H9 (cell line): ENCODE data around the gene MYO5B. TPM values are rescaled to one million over a fixed set of nuclear protein-coding genes. Genes with fewer than 3 reads are reported as not detected.

Experiments
- DNase-seq: peaks from one replicate; pipeline ENCODE4 v3.0.0-alpha.2; 2017
- H2AFZ ChIP-seq: one replicate; pipeline ENCODE4 v1.6.1; 2013; ENCODE audit warnings: mild to moderate bottlenecking, low read length, control low read depth, moderate library complexity
- H2AK5ac ChIP-seq: 2 replicates; pipeline ENCODE4 v1.6.1; 2013; ENCODE audit warnings: low read length, control low read depth, mixed read lengths; ENCODE audit not compliant: insufficient read length
- H2BK120ac ChIP-seq: one replicate; pipeline ENCODE4 v1.6.1; 2013; ENCODE audit warnings: low read depth, mild to moderate bottlenecking, low read length, control low read depth, inconsistent platforms; ENCODE audit not compliant: poor library complexity, severe bottlenecking
- H2BK12ac ChIP-seq: 2 replicates; pipeline ENCODE4 v1.6.1; 2013; ENCODE audit warnings: low read length, control low read depth, mixed read lengths, low read depth; ENCODE audit not compliant: insufficient read length
- H2BK15ac ChIP-seq: 2 replicates; pipeline ENCODE4 v1.6.1; 2013; ENCODE audit warnings: low read depth, low read length, control low read depth
- H2BK20ac ChIP-seq: one replicate; pipeline ENCODE4 v1.6.1; 2013; ENCODE audit warnings: low read depth, mild to moderate bottlenecking, low read length, control low read depth, inconsistent platforms; ENCODE audit not compliant: poor library complexity, severe bottlenecking
- H2BK5ac ChIP-seq: 2 replicates; pipeline ENCODE4 v1.6.1; 2013; ENCODE audit warnings: low read length, control low read depth, mixed read lengths; ENCODE audit not compliant: insufficient read length
- H3K14ac ChIP-seq: 2 replicates; pipeline ENCODE4 v1.6.1; 2013; ENCODE audit warnings: low read length, control low read depth; ENCODE audit not compliant: insufficient read depth
- H3K18ac ChIP-seq: 2 replicates; pipeline ENCODE4 v1.6.1; 2013; ENCODE audit warnings: low read depth, mild to moderate bottlenecking, mixed read lengths, low read length, control low read depth; ENCODE audit not compliant: insufficient read length
- H3K23ac ChIP-seq: 2 replicates; pipeline ENCODE4 v1.6.1; 2013; ENCODE audit warnings: low read length, control low read depth, mixed read lengths, low read depth; ENCODE audit not compliant: insufficient read length
- H3K23me2 ChIP-seq: 2 replicates; pipeline ENCODE4 v1.6.1; 2013; ENCODE audit warnings: low read depth, mild to moderate bottlenecking, mixed read lengths, low read length, control low read depth; ENCODE audit not compliant: insufficient read length, poor library complexity, severe bottlenecking
- H3K27ac ChIP-seq: 2 replicates; pipeline ENCODE4 v1.5.1; 2013; ENCODE audit warnings: low read length, control low read depth, mixed read lengths, low read depth; ENCODE audit not compliant: insufficient read length
- H3K27me3 ChIP-seq: 2 replicates; pipeline ENCODE4 v1.6.1; 2013; ENCODE audit warnings: low read length, control low read depth, inconsistent platforms; ENCODE audit not compliant: insufficient read depth
- H3K4ac ChIP-seq: 2 replicates; pipeline ENCODE4 v1.6.1; 2013; ENCODE audit warnings: low read depth, mild to moderate bottlenecking, control low read depth, inconsistent platforms, low read length, moderate library complexity
- H3K4me1 ChIP-seq: 2 replicates; pipeline ENCODE4 v1.6.1; 2013; ENCODE audit warnings: low read length, control low read depth, inconsistent platforms; ENCODE audit not compliant: insufficient read depth
- H3K4me2 ChIP-seq: 2 replicates; pipeline ENCODE4 v1.6.1; 2013; ENCODE audit warnings: low read length, control low read depth, mixed read lengths; ENCODE audit not compliant: insufficient read length, insufficient read depth
- H3K56ac ChIP-seq: 2 replicates; pipeline ENCODE4 v1.6.1; 2013; ENCODE audit warnings: low read depth, mild to moderate bottlenecking, mixed read lengths, low read length, control low read depth; ENCODE audit not compliant: insufficient read length
- H3K79me1 ChIP-seq: 2 replicates; pipeline ENCODE4 v1.6.1; 2013; ENCODE audit warnings: low read depth, mild to moderate bottlenecking, moderate library complexity, low read length, control low read depth, inconsistent platforms; ENCODE audit not compliant: insufficient read depth, poor library complexity, severe bottlenecking
- H3K79me2 ChIP-seq: 2 replicates; pipeline ENCODE4 v1.6.1; 2013; ENCODE audit warnings: low read length, control low read depth, inconsistent platforms; ENCODE audit not compliant: insufficient read depth
- H3K9ac ChIP-seq: 2 replicates; pipeline ENCODE4 v1.6.1; 2013; ENCODE audit warnings: low read length, control low read depth, mixed read lengths; ENCODE audit not compliant: insufficient read length; ENCODE audit errors: extremely low read depth
- H3K9me3 ChIP-seq: one replicate; pipeline ENCODE4 v1.6.1; 2013; ENCODE audit warnings: low read depth, low read length, inconsistent platforms; ENCODE audit not compliant: control insufficient read depth
- H3T11ph ChIP-seq: one replicate; pipeline ENCODE4 v1.6.1; 2013; ENCODE audit warnings: mild to moderate bottlenecking, low read length, control low read depth, inconsistent platforms
- H4K20me1 ChIP-seq: one replicate; pipeline ENCODE4 v1.6.1; 2013; ENCODE audit not compliant: control insufficient read depth, insufficient read length, insufficient read depth
- H4K5ac ChIP-seq: 2 replicates; pipeline ENCODE4 v1.6.1; 2013; ENCODE audit warnings: low read depth, mild to moderate bottlenecking, mixed read lengths, low read length, control low read depth; ENCODE audit not compliant: insufficient read length
- H4K8ac ChIP-seq: replicated peaks from 2 replicates; pipeline ENCODE4 v1.6.1; 2013; ENCODE audit warnings: low read length, control low read depth, mixed read lengths, low read depth; ENCODE audit not compliant: insufficient read length
- H4K91ac ChIP-seq: 2 replicates; pipeline ENCODE4 v1.6.1; 2013; ENCODE audit warnings: low read depth, mild to moderate bottlenecking, moderate library complexity, mixed read lengths, low read length, control low read depth; ENCODE audit not compliant: insufficient read length
- H3K27ac Mint-ChIP-seq, 3 experiments: 2 replicates in 2 of 3; 3 replicates in 1 of 3; pipeline ENCODE4 v1.8.0; 2020 to 2021; ENCODE audit warnings: mixed read lengths in 3 of 3, mild to moderate bottlenecking in 1 of 3, moderate library complexity in 1 of 3
- H3K27me3 Mint-ChIP-seq: 2 replicates; pipeline ENCODE4 v1.8.0; 2021; ENCODE audit warnings: low read depth, mild to moderate bottlenecking, moderate library complexity, mixed read lengths
- H3K36me3 Mint-ChIP-seq, 3 experiments: 2 replicates in 2 of 3; 3 replicates in 1 of 3; pipeline ENCODE4 v1.8.0; 2020 to 2021; ENCODE audit warnings: low read depth in 3 of 3, mixed read lengths in 3 of 3; ENCODE audit not compliant: insufficient read depth in 1 of 3
- H3K4me1 Mint-ChIP-seq, 2 experiments: 2 replicates each; pipeline ENCODE4 v1.8.0; 2020; ENCODE audit warnings: mixed read lengths in 2 of 2
- H3K4me3 Mint-ChIP-seq, 2 experiments: 2 replicates in 1 of 2; 3 replicates in 1 of 2; pipeline ENCODE4 v1.8.0; 2020 to 2021; ENCODE audit warnings: mild to moderate bottlenecking in 2 of 2, mixed read lengths in 2 of 2, moderate library complexity in 1 of 2
- H3K9me3 Mint-ChIP-seq, 2 experiments: 2 replicates in 1 of 2; 3 replicates in 1 of 2; pipeline ENCODE4 v1.8.0; 2020; ENCODE audit warnings: mild to moderate bottlenecking in 2 of 2, mixed read lengths in 2 of 2, moderate library complexity in 1 of 2
- WGBS: extraction: QIAGEN DNeasy Blood & Tissue Kit; methylation state at CpG from one replicate; pipeline ENCODE4 v1.1.7; 2013; ENCODE audit warnings: missing lambda C conversion rate, low lambda C conversion rate, mixed read lengths; ENCODE audit not compliant: insufficient read length; ENCODE audit errors: extremely low coverage; 5-methylcytosine and 5-hydroxymethylcytosine counted together
- total RNA-seq: library from RNA; stranded (reverse); gene quantifications from 2 replicates; pipeline ENCODE4 v1.2.1, GENCODE V29; 2021
- TF ChIP-seq, protein P1 (sequence below): fragments of 200-600 bp; sonication (generic); conservative IDR thresholded peaks from 3 replicates; pipeline ENCODE4 v1.8.0; 2021; ENCODE audit warnings: antibody characterized with exemption, mild to moderate bottlenecking

The MYO5B gene
- total RNA-seq, 1 experiment from 2014 or later: 9.3 TPM

DNA sequence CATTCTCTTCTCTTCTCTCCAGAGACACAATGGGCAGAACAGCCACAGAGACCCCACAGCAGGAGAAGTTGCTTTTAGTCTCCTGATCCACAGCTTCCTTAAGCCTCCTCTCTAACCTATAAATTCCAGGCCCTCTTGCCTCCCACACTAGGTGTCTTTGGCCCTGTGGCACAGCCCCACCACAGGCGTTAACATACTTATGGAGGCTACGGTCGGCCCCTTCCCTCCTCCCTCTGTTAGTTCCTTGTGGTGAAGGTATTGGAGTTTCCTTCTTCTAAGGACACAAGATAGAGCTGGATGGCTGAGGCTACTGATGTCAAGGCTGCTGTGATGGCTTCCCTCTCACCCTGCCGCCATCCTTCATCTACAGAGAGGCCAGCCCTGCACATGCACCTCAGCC lies 258.1 kb downstream of the MYO5B start:
- H2AK5ac ChIP-seq: no peak overlapping the region
- TF ChIP-seq, protein P1, sequence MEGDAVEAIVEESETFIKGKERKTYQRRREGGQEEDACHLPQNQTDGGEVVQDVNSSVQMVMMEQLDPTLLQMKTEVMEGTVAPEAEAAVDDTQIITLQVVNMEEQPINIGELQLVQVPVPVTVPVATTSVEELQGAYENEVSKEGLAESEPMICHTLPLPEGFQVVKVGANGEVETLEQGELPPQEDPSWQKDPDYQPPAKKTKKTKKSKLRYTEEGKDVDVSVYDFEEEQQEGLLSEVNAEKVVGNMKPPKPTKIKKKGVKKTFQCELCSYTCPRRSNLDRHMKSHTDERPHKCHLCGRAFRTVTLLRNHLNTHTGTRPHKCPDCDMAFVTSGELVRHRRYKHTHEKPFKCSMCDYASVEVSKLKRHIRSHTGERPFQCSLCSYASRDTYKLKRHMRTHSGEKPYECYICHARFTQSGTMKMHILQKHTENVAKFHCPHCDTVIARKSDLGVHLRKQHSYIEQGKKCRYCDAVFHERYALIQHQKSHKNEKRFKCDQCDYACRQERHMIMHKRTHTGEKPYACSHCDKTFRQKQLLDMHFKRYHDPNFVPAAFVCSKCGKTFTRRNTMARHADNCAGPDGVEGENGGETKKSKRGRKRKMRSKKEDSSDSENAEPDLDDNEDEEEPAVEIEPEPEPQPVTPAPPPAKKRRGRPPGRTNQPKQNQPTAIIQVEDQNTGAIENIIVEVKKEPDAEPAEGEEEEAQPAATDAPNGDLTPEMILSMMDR: no peak
- H3K14ac ChIP-seq: no peak overlapping the region
- no peak overlapping the region for H2BK15ac ChIP-seq
- H2BK120ac ChIP-seq: no peak overlapping the region
- no peaks in the 10 kb centered on the region for H3K4me1 ChIP-seq
- H3K4me1 Mint-ChIP-seq: peaks cover 3 to 10% of the 10 kb centered on the region in 2 experiments; a peak in 2 of 4 replicates
- H3K27me3 ChIP-seq: no peaks in the 10 kb centered on the region
- H2BK20ac ChIP-seq: no peak overlapping the region
- H3K79me2 ChIP-seq: no peaks in the 10 kb centered on the region
- no peaks in the 10 kb centered on the region for H3K23me2 ChIP-seq
- no peak overlapping the region for H3T11ph ChIP-seq
- no peak overlapping the region for H3K27ac ChIP-seq
- no peak overlapping the region for H3K9ac ChIP-seq
- H3K23ac ChIP-seq: no peak overlapping the region
- no peak overlapping the region for H3K4me2 ChIP-seq
- H3K27me3 Mint-ChIP-seq: no peaks in the 10 kb centered on the region
- H3K4ac ChIP-seq: no peak overlapping the region
- H2BK12ac ChIP-seq: no peak overlapping the region
- no peaks in the 10 kb centered on the region for H4K20me1 ChIP-seq
- H4K91ac ChIP-seq: no peak overlapping the region
- no peak overlapping the region for H3K4me3 Mint-ChIP-seq
- H3K27ac Mint-ChIP-seq: no peak overlapping the region
- DNase-seq: no peak
- H4K5ac ChIP-seq: no peak overlapping the region
- H3K36me3 Mint-ChIP-seq: no peaks in the 10 kb centered on the region
- no peak overlapping the region for H3K18ac ChIP-seq
- H3K56ac ChIP-seq: no peak overlapping the region
- H2BK5ac ChIP-seq: no peak overlapping the region
- H2AFZ ChIP-seq: no peak overlapping the region
- H3K79me1 ChIP-seq: no peaks in the 10 kb centered on the region
- no CpG with 5 or more reads among the region's 4 CpGs for WGBS
- H3K9me3 Mint-ChIP-seq: no peaks in the 10 kb centered on the region
- no peaks in the 10 kb centered on the region for H3K9me3 ChIP-seq
- no peak overlapping the region for H4K8ac ChIP-seq
